Stimulated activated CD8-positive, alpha-beta memory T cell treated with anti-CD3 and anti-CD28 coated beads, Interleukin-15, amount 100 ng/mL, for 24 hours (primary cell): Measurements from ENCODE around the gene KCNQ2.
"Not testable (repeated sequence)": the region's sequence is repeated elsewhere in the genome, so short reads cannot be mapped to it uniquely, and the experiment has no call there.

Source experiments
- DNase-seq: peaks from one replicate; pipeline ENCODE4 v3.0.0-alpha.2; 2020; ENCODE audit warnings: low read depth

Gene KCNQ2

DNA sequence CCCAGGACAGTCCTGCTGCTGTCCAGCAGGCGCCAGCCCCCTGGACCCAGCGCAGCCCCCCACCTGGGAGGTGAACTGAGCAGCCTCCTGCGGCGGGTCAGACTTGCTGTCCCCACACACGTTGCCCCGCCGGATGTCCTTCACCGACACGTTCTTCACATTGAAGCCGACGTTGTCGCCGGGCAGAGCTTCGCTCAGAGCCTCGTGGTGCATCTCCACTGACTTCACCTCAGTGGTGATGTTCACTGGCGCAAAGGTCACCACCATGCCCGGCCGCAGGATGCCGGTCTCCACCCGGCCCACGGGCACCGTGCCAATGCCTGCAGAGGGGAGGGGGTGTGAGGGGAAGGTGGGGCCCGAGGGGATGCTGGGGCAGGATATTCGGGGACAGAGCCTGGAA, 18.0 kb upstream of the KCNQ2 start:
- DNase-seq = no peak

DNA sequence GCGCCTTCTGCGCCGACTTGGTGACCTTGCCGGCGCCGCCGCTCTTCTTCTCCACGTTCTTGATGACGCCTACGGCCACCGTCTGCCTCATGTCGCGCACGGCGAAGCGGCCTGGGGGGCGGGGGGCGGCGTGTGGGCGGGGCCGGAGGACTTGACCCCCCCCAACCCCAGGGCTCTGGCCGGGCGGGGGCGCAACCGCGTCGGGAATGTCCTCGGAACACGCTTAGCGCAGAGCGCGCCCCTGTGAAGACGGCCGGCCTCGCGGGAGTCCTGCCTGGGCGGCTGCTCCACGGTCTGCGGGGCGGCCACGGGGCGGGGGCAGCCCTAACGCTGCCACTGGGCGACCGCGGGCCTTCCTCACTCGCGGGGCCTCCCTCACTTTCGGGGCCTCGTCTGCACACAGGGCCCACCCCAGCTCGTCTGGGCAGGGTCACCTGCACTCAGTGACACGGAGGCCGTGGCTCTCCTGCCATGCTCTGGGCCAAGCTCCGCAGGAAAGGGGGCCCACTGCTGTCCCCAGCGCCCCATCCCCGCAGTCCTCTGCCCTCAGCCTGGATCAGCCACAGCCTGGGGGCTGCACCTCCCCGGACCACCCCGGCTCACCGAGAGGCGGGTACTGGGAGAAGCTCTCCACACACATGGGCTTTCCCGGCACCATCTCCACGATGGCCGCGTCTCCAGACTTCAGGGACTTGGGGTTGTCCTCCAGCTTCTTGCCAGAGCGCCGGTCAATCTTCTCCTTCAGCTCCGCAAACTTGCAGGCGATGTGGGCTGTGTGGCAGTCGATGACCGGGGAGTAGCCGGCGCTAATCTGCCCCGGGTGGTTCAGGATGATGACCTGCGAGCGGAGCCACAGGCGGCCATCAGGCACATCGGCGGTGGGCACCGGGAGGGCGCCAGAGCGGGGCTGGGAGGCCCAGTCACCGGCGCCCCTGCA, 16.1 kb upstream of the KCNQ2 start:
- no peak for DNase-seq

- no peak for DNase-seq
Observed at GRCh38 chr20:63487781-63488241, 15.4 kb upstream of the KCNQ2 start.

- no peak for DNase-seq
Observed at GRCh38 chr20:63487116-63487764, 14.8 kb upstream of the KCNQ2 start.

DNA sequence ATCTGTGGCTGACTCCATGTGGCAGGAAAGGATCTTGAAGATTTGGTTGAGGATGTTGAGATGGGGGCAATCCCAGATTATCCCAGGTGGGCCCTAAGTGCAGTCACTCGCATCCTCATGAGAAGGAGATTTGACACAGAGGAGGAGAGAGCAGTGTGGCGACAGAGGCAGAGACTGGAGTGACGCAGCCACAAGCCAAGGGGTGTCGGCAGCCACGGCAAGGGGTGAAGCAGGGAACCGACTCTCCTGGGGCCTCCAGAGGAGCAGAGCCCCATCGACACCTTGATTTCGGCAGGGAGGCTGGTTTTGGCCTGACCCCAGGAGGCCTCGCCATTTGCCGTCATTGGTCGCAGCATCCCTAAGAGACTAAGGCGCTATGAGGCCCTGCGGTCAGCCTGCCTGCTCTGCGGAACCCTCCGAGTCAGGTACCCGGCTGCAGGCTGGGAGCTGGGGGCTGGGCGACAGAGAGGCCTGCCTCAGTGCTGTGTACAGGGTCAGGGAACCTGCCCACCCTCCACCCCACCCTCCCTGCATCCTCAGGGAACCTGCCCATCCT, 13.9 kb upstream of the KCNQ2 start:
- no peak for DNase-seq

DNA sequence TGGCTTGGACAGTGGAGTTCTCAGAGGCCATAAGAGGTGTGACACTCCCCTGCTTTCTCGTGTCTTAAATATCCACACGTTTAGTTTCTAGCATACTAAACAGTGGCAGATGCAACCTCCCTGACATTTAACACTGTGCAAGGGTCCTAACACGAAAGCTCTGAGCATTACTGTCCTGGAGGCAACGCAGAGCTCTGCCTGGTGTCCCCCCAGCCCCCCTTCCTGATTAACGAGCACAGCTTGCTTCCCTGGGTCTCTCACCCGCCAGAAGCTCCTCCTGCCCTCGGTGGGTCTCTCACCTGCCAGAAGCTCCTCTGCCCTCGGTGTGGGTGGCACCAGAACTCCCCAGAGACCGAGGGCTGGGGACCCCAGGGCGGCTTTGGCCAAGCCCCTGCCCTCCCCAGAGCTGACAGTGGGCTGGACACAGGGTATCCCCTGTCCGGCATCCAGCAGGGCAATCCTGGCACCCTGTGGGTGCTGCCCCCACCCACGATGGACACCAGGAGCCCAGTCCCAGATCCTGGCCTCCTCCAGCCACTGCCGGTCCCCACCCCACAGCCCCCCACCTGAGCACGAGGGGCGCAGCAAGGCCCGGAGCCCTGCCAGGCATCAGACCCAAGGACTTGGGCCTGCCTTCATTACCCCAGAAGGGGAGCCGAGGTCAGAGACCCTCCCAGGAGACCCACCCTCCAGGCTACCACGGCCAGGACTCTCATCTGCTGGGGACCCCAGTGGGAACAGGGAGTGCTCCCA, 12.4 kb upstream of the KCNQ2 start:
- DNase-seq = no peak

DNA sequence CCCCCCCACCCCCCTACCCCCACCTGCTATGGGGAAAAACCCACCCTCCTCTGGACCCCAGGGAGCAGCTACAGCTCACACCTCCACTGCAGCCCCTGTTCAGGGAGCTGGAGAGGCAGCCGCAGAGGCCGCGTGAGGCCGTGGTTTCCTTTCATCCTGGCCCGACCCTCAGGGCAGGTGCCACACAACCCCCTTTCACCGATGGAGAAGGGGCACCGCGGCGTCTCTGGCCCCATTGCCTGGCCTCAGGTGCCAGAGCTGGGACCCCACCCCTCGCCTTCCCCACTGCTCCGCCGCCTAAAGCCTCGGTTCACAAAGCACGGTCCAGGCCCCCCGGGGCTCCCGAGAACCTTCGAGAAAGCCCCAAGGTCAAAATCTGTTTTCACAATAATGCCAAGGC, 11.8 kb upstream of the KCNQ2 start:
- no peak for DNase-seq

- no peak for DNase-seq
Observed at GRCh38 chr20:63483834-63484233, 11.4 kb upstream of the KCNQ2 start.

DNA sequence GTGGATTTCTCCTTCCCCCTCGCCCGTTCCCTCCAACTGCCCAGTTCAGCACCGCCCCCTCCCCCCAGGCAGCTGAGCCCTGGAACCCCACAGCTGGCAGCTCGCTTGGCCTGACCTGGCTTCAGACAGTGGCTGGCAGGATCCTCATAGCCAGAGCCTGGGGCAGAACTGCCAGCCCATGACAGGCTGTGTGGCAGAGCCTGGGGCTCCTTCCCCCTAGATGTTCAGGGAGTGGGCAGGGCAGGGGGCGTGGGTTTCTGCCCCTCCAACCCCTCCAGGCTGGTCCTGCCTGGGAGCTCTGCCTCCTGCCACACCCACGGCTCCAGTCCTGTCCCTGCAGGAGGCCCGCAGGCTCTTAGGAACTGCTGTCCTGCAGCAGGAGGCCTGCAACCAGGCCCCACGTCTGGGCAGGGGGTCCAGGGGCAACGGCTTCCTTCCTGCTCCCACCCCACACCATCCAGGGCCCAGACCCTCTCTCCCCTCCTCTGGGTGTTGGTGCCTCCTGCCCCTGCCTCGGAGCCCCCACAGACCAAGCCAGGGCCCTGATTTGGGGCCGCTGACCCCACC, 9.6 kb upstream of the KCNQ2 start:
- DNase-seq = no peak

GRCh38 chr20:63481503-63481902, 9.0 kb upstream of the KCNQ2 start:
- no peak for DNase-seq

DNA sequence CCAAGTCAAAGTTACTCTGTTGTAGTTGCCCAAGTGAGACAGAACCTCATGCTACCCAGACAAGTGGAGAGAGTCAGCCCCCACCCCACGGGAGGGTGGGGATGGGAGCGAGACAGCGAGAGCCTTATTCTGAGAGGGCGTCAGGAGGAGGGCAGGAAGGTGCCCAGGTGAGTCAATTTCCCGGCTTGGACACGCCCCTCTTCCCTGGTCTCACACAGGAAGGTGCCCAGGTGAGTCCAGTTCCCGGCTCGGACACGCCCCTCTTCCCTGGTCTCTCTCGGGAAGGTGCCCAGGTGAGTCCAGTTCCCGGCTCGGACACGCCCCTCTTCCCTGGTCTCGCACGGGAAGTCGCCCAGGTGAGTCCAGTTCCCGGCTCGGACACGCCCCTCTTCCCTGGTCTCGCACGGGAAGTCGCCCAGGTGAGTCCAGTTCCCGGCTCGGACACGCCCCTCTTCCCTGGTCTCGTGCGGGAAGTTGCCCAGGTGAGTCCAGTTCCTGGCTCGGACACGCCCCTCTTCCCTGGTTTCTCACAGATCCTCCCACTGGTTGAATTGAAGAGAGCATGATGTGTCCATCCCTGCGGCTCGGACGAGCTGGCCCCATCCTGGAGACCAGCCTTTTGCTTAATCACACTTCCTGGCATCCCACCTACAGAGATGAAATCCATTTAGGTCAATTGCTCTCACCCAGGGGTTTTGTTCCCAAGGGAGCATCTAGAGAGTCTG, 7.4 kb upstream of the KCNQ2 start:
- not testable (repeated sequence) for DNase-seq

DNA sequence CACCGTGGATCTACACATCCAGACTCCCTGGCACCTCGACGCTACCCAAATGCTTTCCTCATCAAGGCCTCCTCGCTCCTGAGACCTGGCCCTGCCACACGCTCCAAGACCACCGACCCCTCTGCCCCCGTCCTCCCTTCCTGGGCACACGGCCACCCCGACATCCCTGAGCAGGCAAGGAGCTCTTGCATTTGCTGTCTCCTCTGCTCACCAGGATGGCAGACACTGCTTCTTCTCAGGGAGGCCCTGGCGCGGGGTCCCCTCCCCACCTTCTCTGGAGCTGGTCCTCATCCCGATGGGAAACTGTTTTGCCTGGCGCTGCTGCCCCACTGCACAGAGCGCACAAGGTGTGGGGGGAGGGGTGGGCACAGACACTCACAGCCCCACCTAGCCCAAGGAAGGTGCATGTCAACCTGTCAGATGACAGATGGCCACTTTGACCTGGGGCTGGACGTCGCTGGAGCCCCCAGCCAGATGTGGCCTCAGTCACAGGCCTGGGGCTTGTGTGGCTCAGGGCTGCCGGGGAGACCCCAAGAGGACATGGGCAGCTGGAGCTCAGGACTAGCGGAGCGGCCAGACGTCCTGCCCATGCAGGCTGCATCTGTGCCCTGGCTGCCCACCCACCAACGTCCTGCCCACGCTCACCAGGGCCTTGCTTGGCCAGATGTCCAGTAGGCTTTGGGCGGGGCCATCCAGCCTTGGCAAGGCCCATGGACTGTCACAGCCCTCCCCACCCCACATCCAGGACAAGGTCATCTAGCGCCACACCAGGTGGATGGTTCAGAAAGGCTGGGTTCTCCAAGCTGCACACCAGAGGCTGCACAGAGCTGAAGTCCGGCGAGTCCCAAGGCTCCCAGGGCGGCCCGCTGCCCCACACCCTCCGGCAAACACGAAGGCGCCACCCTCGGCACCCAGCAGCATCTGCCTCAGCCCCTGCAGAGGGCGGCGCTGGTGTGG, 6.2 kb upstream of the KCNQ2 start:
- DNase-seq = no peak

- DNase-seq = no peak
Observed at GRCh38 chr20:63477944-63478343, 5.5 kb upstream of the KCNQ2 start.

DNA sequence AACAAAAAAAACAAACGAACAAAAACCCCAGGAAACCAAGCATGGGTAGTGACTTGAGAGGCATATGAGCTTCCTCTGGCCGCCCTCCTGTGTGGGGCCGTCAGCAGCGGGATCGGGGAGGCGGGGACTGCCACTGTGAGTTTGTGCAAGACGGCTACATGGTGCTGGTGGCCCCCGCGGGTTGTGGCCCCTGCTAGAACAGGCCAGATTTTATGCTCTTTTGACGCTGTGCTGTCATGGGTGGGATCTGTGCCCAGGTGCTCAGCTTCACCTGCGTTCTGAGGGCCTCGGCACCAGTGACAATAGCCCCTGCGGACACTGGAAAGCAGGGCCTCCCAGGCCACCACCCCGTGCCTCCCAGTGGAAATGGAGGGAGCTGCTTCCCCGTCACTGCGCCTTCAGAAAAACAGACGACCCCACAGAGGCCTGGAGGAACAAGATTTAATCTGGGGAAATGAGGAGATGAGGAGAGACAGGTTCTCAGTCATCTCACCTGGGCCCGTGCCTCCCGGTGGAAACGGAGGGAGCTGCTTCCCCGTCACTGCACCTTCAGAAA, 4.7 kb upstream of the KCNQ2 start:
- DNase-seq = no peak

- no peak for DNase-seq
Observed at GRCh38 chr20:63475209-63475608, 2.8 kb upstream of the KCNQ2 start.

- no peak for DNase-seq
Observed at GRCh38 chr20:63473555-63474449, 1.3 kb upstream of the KCNQ2 start.

DNA sequence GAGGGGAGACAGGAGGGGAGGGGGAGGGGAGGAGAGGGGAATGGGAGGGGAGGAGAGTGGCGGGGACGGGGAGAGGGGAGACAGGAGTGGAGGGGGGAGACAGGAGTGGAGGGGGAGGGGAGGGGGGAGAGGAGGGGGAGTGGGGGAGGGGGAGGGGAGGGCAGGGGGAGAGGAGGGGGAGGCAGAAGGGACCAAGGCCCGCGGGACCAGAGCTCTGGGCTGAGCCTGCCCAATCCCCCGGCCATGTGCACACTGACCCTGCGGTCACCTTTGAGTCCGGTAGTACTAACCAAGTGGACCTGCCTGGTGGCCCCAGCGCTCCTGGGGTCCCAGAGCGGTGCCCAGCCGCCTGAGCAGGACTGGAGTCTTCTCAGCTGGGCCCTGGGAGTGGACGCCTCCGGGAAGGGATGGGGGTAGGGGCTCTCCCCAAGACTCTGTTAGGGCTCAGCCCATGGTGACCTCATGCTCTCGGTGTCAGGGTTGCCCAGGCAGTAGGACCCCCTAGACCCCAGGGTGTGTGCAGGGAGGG, 471 bp upstream of the KCNQ2 start:
- DNase-seq = no peak

- no peak for DNase-seq
Observed at GRCh38 chr20:63471717-63471980, 806 bp downstream of the KCNQ2 start.
